GM12878 (cell line): ENCODE results near the gene POP5. TPM values are rescaled to one million over a fixed set of nuclear protein-coding genes. Genes with fewer than 3 reads are reported as not detected.
A peak's percentile ranks its signal among the peaks of the same experiment; 100 is the strongest.

Experiments
- ATAC-seq: fragments of 200-7000 bp; cut with Tn5 transposase; 3 replicates; pipeline ENCODE4 v1.9.1; 2020; ENCODE audit warnings: mild to moderate bottlenecking, moderate library complexity
- BruUV-seq: library from RNA; stranded (reverse); fragments of 400-500 nt; replicated peaks from 2 replicates; lab custom pipeline; 2021; lab: Mats Ljungman, UMichigan
- CTCF ChIA-PET: fragments of 300-600 bp; sonication (Branson Sonifier 250); formaldehyde crosslinking; extraction: SDS; loops from one replicate; lab custom pipeline; 2021; ENCODE audit warnings: inconsistent platforms; lab: Yijun Ruan, JAX
- POLR2A ChIA-PET: fragments of 350-600 bp; formaldehyde crosslinking; extraction: SDS; loops from one replicate; lab custom pipeline; 2021; ENCODE audit warnings: inconsistent platforms; lab: Charles Lee
- RAD21 ChIA-PET: fragments of 300-600 bp; sonication (Branson Sonifier 250); formaldehyde crosslinking; loops from one replicate; lab custom pipeline; 2023; ENCODE audit warnings: antibody characterized with exemption; ENCODE audit not compliant: unreplicated experiment; lab: Charles Lee
- SMC1A ChIA-PET: fragments of 300-600 bp; sonication (Branson Sonifier 250); formaldehyde crosslinking; loops from one replicate; lab custom pipeline; 2023; ENCODE audit not compliant: unreplicated experiment, uncharacterized antibody; lab: Charles Lee
- DNase-seq: peaks from one replicate; pipeline ENCODE4 v3.0.0-alpha.2; 2011; ENCODE audit warnings: low read depth, low spot score
- FAIRE-seq: peaks from 3 replicates; lab custom pipeline; 2011; peaks lifted over from hg19 to GRCh38; lab: Jason Lieb, UNC
- H2AFZ ChIP-seq: 2 replicates; pipeline ENCODE4 v1.6.0; 2011; ENCODE audit warnings: low read depth, low read length, control low read depth; ENCODE audit not compliant: control insufficient read depth
- H3K27ac ChIP-seq: 2 replicates; pipeline ENCODE4 v1.5.1; 2011; ENCODE audit warnings: control low read depth; ENCODE audit not compliant: control insufficient read depth, insufficient read depth
- H3K27me3 ChIP-seq, 2 experiments: replicated peaks in 1 of 2; 2 replicates each; pipeline versions ENCODE4 v1.6.0 to v1.6.1; 2011; ENCODE audit warnings: low read length in 1 of 2; ENCODE audit not compliant: control insufficient read depth in 2 of 2, insufficient read depth in 2 of 2
- H3K36me3 ChIP-seq, 2 experiments: 2 replicates each; pipeline ENCODE4 v1.5.1; 2011; ENCODE audit warnings: low read length in 1 of 2; ENCODE audit not compliant: control insufficient read depth in 2 of 2, insufficient read depth in 2 of 2
- H3K4me1 ChIP-seq: 2 replicates; pipeline ENCODE4 v1.6.1; 2011; ENCODE audit warnings: mild to moderate bottlenecking, low read length, moderate library complexity, mixed read lengths; ENCODE audit not compliant: control insufficient read depth, insufficient read depth
- H3K4me2 ChIP-seq: 2 replicates; pipeline ENCODE4 v1.6.0; 2011; ENCODE audit warnings: control low read depth; ENCODE audit not compliant: control insufficient read depth, insufficient read depth
- H3K4me3 ChIP-seq: fragments of 200-600 bp; sonication (generic); 2 replicates; pipeline ENCODE4 v1.5.1; 2016
- H3K79me2 ChIP-seq: 2 replicates; pipeline ENCODE4 v1.6.0; 2011; ENCODE audit warnings: low read length; ENCODE audit not compliant: control insufficient read depth, insufficient read depth
- H3K9ac ChIP-seq: 2 replicates; pipeline ENCODE4 v1.8.0; 2011; ENCODE audit warnings: low read length, control low read depth, mixed read lengths; ENCODE audit not compliant: control insufficient read depth, insufficient read depth
- H3K9me3 ChIP-seq: replicated peaks from 3 replicates; pipeline ENCODE4 v1.5.1; 2011; ENCODE audit warnings: mild to moderate bottlenecking, low read length; ENCODE audit not compliant: control insufficient read depth, insufficient read depth
- H4K20me1 ChIP-seq: 2 replicates; pipeline ENCODE4 v1.6.0; 2011; ENCODE audit not compliant: control insufficient read depth, insufficient read depth
- KDM1A ChIP-seq: fragments of 200-600 bp; sonication (generic); IDR thresholded peaks from 2 replicates; pipeline ENCODE4 v1.6.1; 2016; ENCODE audit warnings: borderline replicate concordance
- POLR2AphosphoS2 ChIP-seq: IDR thresholded peaks from 2 replicates; pipeline ENCODE4 v1.6.1; 2011; ENCODE audit warnings: low read depth, mild to moderate bottlenecking, low read length, improper control_type of control experiment, moderate library complexity
- SPI1 ChIP-seq: IDR thresholded peaks from 2 replicates; pipeline ENCODE4 v1.6.1; 2011; ENCODE audit warnings: low read depth, mild to moderate bottlenecking, low read length, moderate library complexity, borderline replicate concordance; ENCODE audit not compliant: insufficient read depth
- TAF1 ChIP-seq: IDR thresholded peaks from 2 replicates; pipeline ENCODE4 v1.6.1; 2011; ENCODE audit warnings: mild to moderate bottlenecking, low read depth, low read length, borderline replicate concordance
- TCF3 ChIP-seq: IDR thresholded peaks from 2 replicates; pipeline ENCODE4 v1.6.1; 2012; ENCODE audit warnings: low read depth, mild to moderate bottlenecking, low read length, borderline replicate concordance; ENCODE audit not compliant: insufficient read depth
- TCF7 ChIP-seq: IDR thresholded peaks from 2 replicates; pipeline ENCODE4 v1.6.1; 2014; ENCODE audit warnings: antibody characterized with exemption, borderline replicate concordance
- WRNIP1 ChIP-seq: IDR thresholded peaks from 2 replicates; pipeline ENCODE4 v1.6.1; 2011; ENCODE audit warnings: low read depth, low read length, improper control_type of control experiment, borderline replicate concordance
- WGBS: methylation state at CpG from one replicate; pipeline ENCODE4 v1.1.6; 2016; ENCODE audit warnings: low lambda C conversion rate; ENCODE audit not compliant: insufficient replicate concordance, insufficient coverage; ENCODE audit errors: missing lambda C conversion rate; 5-methylcytosine and 5-hydroxymethylcytosine counted together
- in situ Hi-C: fragments of 300-500 bp; cut with MboI; formaldehyde crosslinking; loops from 9 replicates; pipeline ENCODE4 v1.14.3; 2018; ENCODE audit warnings: mixed read lengths
- intact Hi-C: fragments of 100-400 bp; cut with micrococcal nuclease; formaldehyde crosslinking; loops from one replicate; pipeline ENCODE4 v1.14.2; 2022; ENCODE audit not compliant: unreplicated experiment
- polyA plus RNA-seq, 11 experiments: library from polyadenylated mRNA; depleted of rRNA in 4 of 11; unstranded in 6 of 11; stranded (reverse) in 5 of 11; fragments of >200 nt; fragmentation: Nextera tagmentation in 4 of 11; fragmentation: Illumina TruSeq in 1 of 11; extraction: Ambion mirVana in 4 of 11; extraction: Trizol in 1 of 11; gene quantifications; 1 replicate in 1 of 11; 2 replicates in 10 of 11; pipeline versions ENCODE4 v1.2.1 to v1.2.3, GENCODE V29; 2011 to 2016; ENCODE audit warnings: inconsistent platforms in 2 of 11, missing spikeins in 2 of 11, low read depth in 1 of 11
- total RNA-seq, 4 experiments: library from RNA; depleted of rRNA in 3 of 4; stranded (reverse); fragments of >200 nt in 3 of 4; fragmentation: Illumina TruSeq in 1 of 4; extraction: Trizol in 1 of 4; gene quantifications; 2 replicates each; pipeline versions ENCODE4 v1.2.1 to v1.2.3, GENCODE V29; 2013 to 2021

The POP5 gene
- total and polyA plus RNA-seq, 10 of the 15 experiments (the other 5 are each of a cell fraction or from before 2014, with no cell fraction given), result 50.3 to 234 (median 83.7) TPM

DNA sequence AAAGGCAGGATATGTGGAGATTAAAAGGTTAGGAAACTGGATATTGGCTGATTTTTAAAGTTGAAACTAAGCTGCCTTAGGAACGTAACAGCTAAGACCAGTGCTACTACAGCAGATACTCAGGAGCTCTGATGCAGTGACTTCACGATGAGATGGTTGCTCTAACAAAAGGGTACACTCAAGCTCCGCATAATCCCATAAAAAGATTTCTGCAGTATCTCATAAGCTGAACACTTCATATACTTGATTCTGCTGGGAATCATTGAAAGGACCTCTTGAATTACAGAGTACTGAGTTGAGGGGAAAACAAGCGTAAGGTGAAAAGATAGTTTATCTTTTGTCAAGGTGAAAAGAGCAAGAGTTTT lies 43.4 kb downstream of the POP5 start:
- peak overlapping the region; percentile 61 for H3K9ac ChIP-seq
- peaks cover 25% of the 10 kb centered on the region for H3K4me1 ChIP-seq
- DNase-seq, result no peak
- WGBS, result 22% methylated on average over 4 of the region's 4 CpGs
- no peak for TF ChIP-seq WRNIP1
- no peak for TF ChIP-seq TCF7
- no peak for TF ChIP-seq TAF1
- TF ChIP-seq POLR2AphosphoS2, result no peak
- TF ChIP-seq SPI1, result no peak
- TF ChIP-seq TCF3, result no peak
- TF ChIP-seq KDM1A, result no peak
- TF ChIP-seq, all 136 proteins: peak for 0
- H3K36me3 ChIP-seq, result peaks cover 3 to 21% of the 10 kb centered on the region in 2 experiments
- H3K4me2 ChIP-seq, result peak overlapping the region; percentile 78
- H3K79me2 ChIP-seq, result peaks cover 76% of the 10 kb centered on the region
- BruUV-seq, result TSS peak; percentile 3
- no peak overlapping the region for H2AFZ ChIP-seq
- ChIA-PET CTCF (interaction anchor here (0.8 to 2.4 kb wide), 5 partner anchors 9 to 71 kb away, joined by 3 to 10 read pairs (median 5); partner anchors contain the start of genes COQ5, DYNLL1 and POP5), RAD21 (interaction anchor here (0.7 to 0.8 kb wide), 2 partner anchors 43 to 69 kb away, joined by 3 to 4 read pairs; no protein-coding TSS in a partner anchor), SMC1A (interaction anchor here (0.9 to 1.3 kb wide), 8 partner anchors 8 to 90 kb away, joined by 3 to 6 read pairs (median 4); partner anchors contain the start of genes DYNLL1 and SRSF9), POLR2A (interaction anchor here (0.6 to 1.3 kb wide), 3 partner anchors 9 to 64 kb away, joined by 3 to 11 read pairs (median 5); partner anchors contain the start of gene COQ5)
- intact Hi-C loops, result no loop called here
- in situ Hi-C loops, result no loop called here
- no peaks in the 10 kb centered on the region for H3K27me3 ChIP-seq
- FAIRE-seq (no peak), ATAC-seq (no peak)
- H4K20me1 ChIP-seq, result peaks cover 5% of the 10 kb centered on the region; the same call in 1 of the 2 replicates
- H3K9me3 ChIP-seq, result no peaks in the 10 kb centered on the region
- H3K4me3 ChIP-seq, result peak overlapping the region; percentile 70
- peak overlapping the region; percentile 76 for H3K27ac ChIP-seq
